ENCODE results near the gene PTGR2.
"Not testable (repeated sequence)": the region's sequence is repeated elsewhere in the genome, so short reads cannot be mapped to it uniquely, and the experiment has no call there.

The PTGR2 gene

GRCh38 chr14:73887318-73887616, 35.6 kb downstream of the PTGR2 start:
- DNase-seq (ENCODE audit: insufficient read length, low spot score): no peak
- no peak for FAIRE-seq
- TF ChIP-seq POLR2A (IDR thresholded peaks at IDR 0.05; ENCODE audit: low read depth, low read length): no peak

GRCh38 chr14:73887694-73888459, 36.2 kb downstream of the PTGR2 start:
- FAIRE-seq (peak; percentile 48), DNase-seq (ENCODE audit: insufficient read length, low spot score) (no peak)
- TF ChIP-seq POLR2A (IDR thresholded peaks at IDR 0.05; ENCODE audit: low read depth, low read length): no peak

GRCh38 chr14:73888460-73888725, 36.8 kb downstream of the PTGR2 start:
- no peak for FAIRE-seq
- TF ChIP-seq POLR2A (IDR thresholded peaks at IDR 0.05; ENCODE audit: low read depth, low read length): no peak

GRCh38 chr14:73888971-73889370, 37.3 kb downstream of the PTGR2 start:
- TF ChIP-seq POLR2A (IDR thresholded peaks at IDR 0.05; ENCODE audit: low read depth, low read length): no peak
- DNase-seq (ENCODE audit: insufficient read length, low spot score): no peak
- FAIRE-seq: no peak

More at GRCh38 chr14:73888460-73888725, 36.8 kb downstream of the PTGR2 start:
- no peak for DNase-seq (ENCODE audit: insufficient read length, low spot score)

GRCh38 chr14:73889376-73889775, 37.7 kb downstream of the PTGR2 start:
- TF ChIP-seq POLR2A (IDR thresholded peaks at IDR 0.05; ENCODE audit: low read depth, low read length): no peak
- DNase-seq (ENCODE audit: insufficient read length, low spot score) (no peak), FAIRE-seq (no peak)

- FAIRE-seq; DNase-seq (ENCODE audit: insufficient read length, low spot score): not testable (repeated sequence)
These were observed 42.6 kb downstream of the PTGR2 start for GRCh38 chr14:73894180-73894687.

GRCh38 chr14:73895939-73896338, 44.3 kb downstream of the PTGR2 start:
- FAIRE-seq (no peak), DNase-seq (ENCODE audit: insufficient read length, low spot score) (no peak)
- TF ChIP-seq POLR2A (IDR thresholded peaks at IDR 0.05; ENCODE audit: low read depth, low read length): no peak

- FAIRE-seq (no peak), DNase-seq (ENCODE audit: insufficient read length, low spot score) (no peak)
- no peak for TF ChIP-seq POLR2A (IDR thresholded peaks at IDR 0.05; ENCODE audit: low read depth, low read length)
These were observed 44.9 kb downstream of the PTGR2 start for GRCh38 chr14:73896521-73896920.

- TF ChIP-seq POLR2A (IDR thresholded peaks at IDR 0.05; ENCODE audit: low read depth, low read length): no peak
- no peak for FAIRE-seq
- DNase-seq (ENCODE audit: insufficient read length, low spot score): no peak
These were observed 51.4 kb downstream of the PTGR2 start for GRCh38 chr14:73903028-73903427.

GRCh38 chr14:73909681-73910080, 58.0 kb downstream of the PTGR2 start:
- FAIRE-seq: no peak
- no peak for DNase-seq (ENCODE audit: insufficient read length, low spot score)

GRCh38 chr14:73913256-73913655, 61.6 kb downstream of the PTGR2 start:
- DNase-seq (ENCODE audit: insufficient read length, low spot score) (no peak), FAIRE-seq (no peak)
- no peak for TF ChIP-seq POLR2A (IDR thresholded peaks at IDR 0.05; ENCODE audit: low read depth, low read length)

More at GRCh38 chr14:73909681-73910080, 58.0 kb downstream of the PTGR2 start:
- TF ChIP-seq POLR2A (IDR thresholded peaks at IDR 0.05; ENCODE audit: low read depth, low read length): no peak

GRCh38 chr14:73916324-73916723, 64.7 kb downstream of the PTGR2 start:
- DNase-seq (ENCODE audit: insufficient read length, low spot score): no peak
- no peak for TF ChIP-seq POLR2A (IDR thresholded peaks at IDR 0.05; ENCODE audit: low read depth, low read length)
- no peak for FAIRE-seq

- FAIRE-seq; DNase-seq (ENCODE audit: insufficient read length, low spot score): not testable (repeated sequence)
These were observed 67.8 kb downstream of the PTGR2 start for GRCh38 chr14:73919457-73919856.

- DNase-seq (ENCODE audit: insufficient read length, low spot score) (no peak), FAIRE-seq (no peak)
- no peak for TF ChIP-seq POLR2A (IDR thresholded peaks at IDR 0.05; ENCODE audit: low read depth, low read length)
These were observed 72.7 kb downstream of the PTGR2 start for GRCh38 chr14:73924337-73924736.
